Keratinocyte (primary cell): ENCODE results near the gene RALGPS2. TPM values are rescaled to one million over a fixed set of nuclear protein-coding genes. Genes with fewer than 3 reads are reported as not detected.

Source experiments
- DNase-seq: peaks from one replicate; pipeline ENCODE4 v3.0.0-alpha.2; 2011; ENCODE audit warnings: low read depth, missing footprints, low spot score
- FAIRE-seq: peaks from 2 replicates; lab custom pipeline; 2011; peaks lifted over from hg19 to GRCh38; lab: Jason Lieb, UNC
- H2AFZ ChIP-seq: 2 replicates; pipeline ENCODE4 v1.6.0; 2012; ENCODE audit warnings: low read length, control low read depth, inconsistent platforms; ENCODE audit not compliant: control insufficient read depth
- H3K27ac ChIP-seq: 2 replicates; pipeline ENCODE4 v1.5.1; 2011; ENCODE audit warnings: low read length; ENCODE audit not compliant: control insufficient read depth, insufficient read depth
- H3K27me3 ChIP-seq: 3 replicates; pipeline ENCODE4 v1.6.0; 2011; ENCODE audit warnings: low read length; ENCODE audit not compliant: control insufficient read depth, insufficient read depth; ENCODE audit errors: extremely low read depth
- H3K36me3 ChIP-seq, 2 experiments: 2 replicates in 1 of 2; 3 replicates in 1 of 2; pipeline ENCODE4 v1.5.1; 2011; ENCODE audit warnings: low read length in 2 of 2, mild to moderate bottlenecking in 1 of 2; ENCODE audit not compliant: control insufficient read depth in 2 of 2, insufficient read depth in 2 of 2; ENCODE audit errors: extremely low read depth in 1 of 2
- H3K4me1 ChIP-seq: 3 replicates; pipeline ENCODE4 v1.5.1; 2011; ENCODE audit warnings: low read length; ENCODE audit not compliant: control insufficient read depth, insufficient read depth; ENCODE audit errors: extremely low read depth
- H3K4me2 ChIP-seq: 3 replicates; pipeline ENCODE4 v1.6.0; 2011; ENCODE audit warnings: low read depth, low read length; ENCODE audit not compliant: control insufficient read depth, insufficient read depth; ENCODE audit errors: extremely low read depth
- H3K4me3 ChIP-seq, 3 experiments: fragments of 200-600 bp in 1 of 3; sonication (generic) in 1 of 3; 2 replicates in 2 of 3; 3 replicates in 1 of 3; pipeline ENCODE4 v1.5.1; 2011 to 2016; ENCODE audit warnings: low read length in 3 of 3, mild to moderate bottlenecking in 3 of 3, control low read depth in 2 of 3, inconsistent platforms in 1 of 3, low read depth in 1 of 3, mixed read lengths in 1 of 3, mixed run types in 1 of 3, moderate library complexity in 1 of 3; ENCODE audit not compliant: control insufficient read depth in 2 of 3, insufficient read depth in 2 of 3; ENCODE audit errors: extremely low read depth in 1 of 3
- H3K79me2 ChIP-seq: 2 replicates; pipeline ENCODE4 v1.6.0; 2012; ENCODE audit warnings: low read length; ENCODE audit not compliant: control insufficient read depth, insufficient read depth
- H3K9ac ChIP-seq: 3 replicates; pipeline ENCODE4 v1.6.0; 2011; ENCODE audit warnings: low read length; ENCODE audit not compliant: control insufficient read depth, insufficient read depth; ENCODE audit errors: extremely low read depth
- H3K9me1 ChIP-seq: 3 replicates; pipeline ENCODE4 v1.6.0; 2011; ENCODE audit warnings: low read length; ENCODE audit not compliant: control insufficient read depth, insufficient read depth; ENCODE audit errors: extremely low read depth
- H3K9me3 ChIP-seq: 2 replicates; pipeline ENCODE4 v1.5.1; 2012; ENCODE audit warnings: low read depth, low read length; ENCODE audit not compliant: control insufficient read depth
- H4K20me1 ChIP-seq: 3 replicates; pipeline ENCODE4 v1.6.0; 2011; ENCODE audit warnings: low read length; ENCODE audit not compliant: control insufficient read depth, insufficient read depth; ENCODE audit errors: extremely low read depth
- CTCF ChIP-seq, 3 experiments: IDR thresholded peaks in 1 of 3; conservative IDR thresholded peaks in 1 of 3; optimal IDR thresholded peaks in 1 of 3; 2 replicates in 2 of 3; 3 replicates in 1 of 3; pipeline versions ENCODE3 to v1.5.1; 2011; ENCODE audit warnings: low read length in 3 of 3, mild to moderate bottlenecking in 3 of 3, moderate library complexity in 2 of 3, control low read depth in 1 of 3, inconsistent platforms in 1 of 3; ENCODE audit not compliant: insufficient read depth in 2 of 3; ENCODE audit errors: extremely low read depth in 1 of 3
- EZH2 ChIP-seq: IDR thresholded peaks from one replicate; pipeline ENCODE4 v1.6.1; 2012; ENCODE audit warnings: inconsistent platforms, mild to moderate bottlenecking, low read length, moderate library complexity
- dilution Hi-C: fragments of 300-500 bp; cut with MboI; formaldehyde crosslinking; loops from one replicate; pipeline ENCODE4 v1.7.0; 2020; ENCODE audit warnings: low sequenced_read_pairs; ENCODE audit not compliant: extremely low pct_ligation_motif_present
- polyA plus RNA-seq, 5 experiments: library from polyadenylated mRNA; depleted of rRNA in 3 of 5; stranded (reverse) in 3 of 5; stranded (forward) in 1 of 5; unstranded in 1 of 5; fragments of >200 nt; gene quantifications; 1 replicate in 1 of 5; 2 replicates in 3 of 5; 3 replicates in 1 of 5; pipeline versions ENCODE4 v1.2.1 to v1.2.3, GENCODE V29; 2011 to 2012; ENCODE audit warnings: missing spikeins in 2 of 5, low read depth in 1 of 5, low replicate concordance in 1 of 5

Gene RALGPS2
- polyA plus RNA-seq, 1 donor (not counting 4 experiments of a cell fraction or from before 2014, with no cell fraction given) = 14.8 TPM

- Histone ChIP-seq H3K4me1 (peaks cover 21% of the 10 kb centered on the region), H3K4me3 (no peak overlapping the region), H3K27me3 (peaks cover 13% of the 10 kb centered on the region), H4K20me1 (no peaks in the 10 kb centered on the region), H3K9me1 (no peaks in the 10 kb centered on the region), H2AFZ (peak overlapping the region; percentile 57), H3K9me3 (no peaks in the 10 kb centered on the region), H3K36me3 (no peaks in the 10 kb centered on the region), H3K79me2 (no peaks in the 10 kb centered on the region), H3K4me2 (peak overlapping the region; percentile 14), H3K27ac (no peak overlapping the region), H3K9ac (no peak overlapping the region)
- FAIRE-seq (peak; percentile 32), DNase-seq (no peak)
- TF ChIP-seq CTCF (optimal IDR thresholded peaks at IDR 0.05 in 1 of 3, IDR thresholded peaks at IDR 0.05 in 1 of 3, conservative IDR thresholded peaks at IDR 0.05 in 1 of 3; ENCODE audit: extremely low read depth in 1 of 3, insufficient read depth in 2 of 3, low read length in 3 of 3) = no peak
- TF ChIP-seq EZH2 = no peak
- dilution Hi-C loops = no loop called here
These were observed 216.8 kb downstream of the RALGPS2 start for GRCh38 chr1:178941849-178942248.

- Histone ChIP-seq H3K4me2 (peak overlapping the region; percentile 14), H3K36me3 (no peaks in the 10 kb centered on the region), H3K4me3 (no peak overlapping the region), H4K20me1 (no peaks in the 10 kb centered on the region), H3K9me1 (no peaks in the 10 kb centered on the region), H2AFZ (peak overlapping the region; percentile 57), H3K27ac (no peak overlapping the region), H3K27me3 (peaks cover 13% of the 10 kb centered on the region), H3K9ac (no peak overlapping the region), H3K9me3 (no peaks in the 10 kb centered on the region), H3K4me1 (peaks cover 21% of the 10 kb centered on the region), H3K79me2 (no peaks in the 10 kb centered on the region)
- TF ChIP-seq CTCF (optimal IDR thresholded peaks at IDR 0.05 in 1 of 3, IDR thresholded peaks at IDR 0.05 in 1 of 3, conservative IDR thresholded peaks at IDR 0.05 in 1 of 3; ENCODE audit: extremely low read depth in 1 of 3, insufficient read depth in 2 of 3, low read length in 3 of 3) = no peak
- TF ChIP-seq EZH2 = no peak
- dilution Hi-C loops = no loop called here
- FAIRE-seq = no peak
- DNase-seq = no peak
These were observed 217.5 kb downstream of the RALGPS2 start for GRCh38 chr1:178942285-178943198.
